ENCODE results near the gene HHIPL2.

HHIPL2 gene

DNA sequence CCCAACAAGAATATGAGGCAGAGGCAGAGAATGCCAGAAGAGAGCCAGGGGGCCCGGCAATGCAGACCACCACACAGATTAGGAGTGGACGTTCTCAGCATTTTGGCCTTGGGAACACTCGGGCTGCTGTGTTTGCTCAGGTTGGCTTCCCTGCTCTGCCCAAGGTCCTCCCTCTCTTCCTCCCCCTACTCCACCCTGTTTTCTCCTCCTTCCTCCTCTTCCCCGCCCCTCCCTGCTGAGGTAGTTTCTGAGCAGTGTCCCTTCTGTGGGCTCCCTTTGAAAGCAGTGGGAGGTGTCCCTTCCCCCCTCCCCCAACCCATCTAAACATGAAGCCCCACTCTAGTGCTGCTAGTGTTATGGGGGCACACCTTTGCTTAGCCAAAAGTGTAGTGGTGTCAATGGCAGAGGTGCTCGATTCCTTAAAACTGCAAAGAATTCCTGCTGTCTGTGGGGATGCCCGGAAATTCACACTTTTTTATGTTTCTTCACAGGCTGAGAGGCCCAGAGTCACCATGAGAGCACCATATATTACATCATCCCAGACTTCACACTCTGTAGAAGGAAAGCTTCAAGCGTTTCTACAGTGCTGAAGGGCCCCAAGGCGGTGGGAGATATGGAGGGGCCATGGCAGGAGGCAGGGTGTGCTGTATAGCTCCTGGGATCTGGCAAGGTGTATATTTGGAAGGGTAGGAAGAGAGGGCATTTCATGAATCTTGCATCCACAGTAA, at the start of gene HHIPL2:
TSS of gene HHIPL2 (minus strand) at position 161 of the 728 bp plus-strand sequence. CDS start at position 101, 60 bp downstream.
- no peak for DNase-seq

GRCh38 chr1:222596696-222597095, 48.8 kb upstream of the HHIPL2 start:
- DNase-seq, result no peak

DNA sequence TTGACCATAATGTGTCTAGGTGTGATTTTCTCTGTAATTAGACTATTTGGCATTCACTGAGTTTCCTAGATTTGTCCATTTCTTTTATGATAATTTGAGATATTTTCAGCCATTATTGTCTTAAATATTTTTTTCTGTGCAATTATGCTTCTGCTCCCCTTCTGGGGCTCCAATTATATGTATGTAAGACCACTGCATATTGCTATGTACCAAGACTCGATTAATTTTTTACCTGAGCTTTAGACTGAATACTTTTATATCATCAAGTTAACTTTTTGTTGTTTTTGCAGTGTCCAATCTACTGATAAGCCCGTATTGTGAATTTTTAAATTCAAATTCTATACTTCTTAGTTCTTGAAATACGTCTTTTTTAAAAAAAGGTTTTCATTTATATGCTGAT, 46.9 kb upstream of the HHIPL2 start:
- no peak for DNase-seq

GRCh38 chr1:222592171-222592570, 44.3 kb upstream of the HHIPL2 start:
- DNase-seq, result no peak

- DNase-seq, result peak; percentile 88
Observed at GRCh38 chr1:222589462-222590302, 41.8 kb upstream of the HHIPL2 start, which contains the start of gene TAF1A. TSS of gene TAF1A (minus strand) at chr1:222589933.

DNA sequence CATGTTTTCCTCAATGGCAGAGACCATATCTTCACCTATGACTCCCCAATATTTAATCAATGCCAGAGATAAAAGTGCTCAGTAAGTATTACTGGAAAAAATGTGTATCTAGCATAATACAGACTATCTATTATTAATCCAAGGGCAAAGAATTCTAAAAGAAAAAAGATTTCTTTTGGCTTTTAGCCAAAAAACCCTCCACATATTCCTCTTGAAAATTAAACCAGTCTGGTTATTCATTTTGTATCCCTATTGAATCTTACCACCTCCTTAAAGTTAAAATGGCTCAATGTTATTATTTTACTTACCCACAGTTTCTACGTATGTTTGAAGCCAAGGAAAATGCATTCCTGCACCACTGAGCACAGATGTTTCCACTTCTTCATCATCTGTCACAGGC, 40.2 kb upstream of the HHIPL2 start:
- no peak for DNase-seq

DNA sequence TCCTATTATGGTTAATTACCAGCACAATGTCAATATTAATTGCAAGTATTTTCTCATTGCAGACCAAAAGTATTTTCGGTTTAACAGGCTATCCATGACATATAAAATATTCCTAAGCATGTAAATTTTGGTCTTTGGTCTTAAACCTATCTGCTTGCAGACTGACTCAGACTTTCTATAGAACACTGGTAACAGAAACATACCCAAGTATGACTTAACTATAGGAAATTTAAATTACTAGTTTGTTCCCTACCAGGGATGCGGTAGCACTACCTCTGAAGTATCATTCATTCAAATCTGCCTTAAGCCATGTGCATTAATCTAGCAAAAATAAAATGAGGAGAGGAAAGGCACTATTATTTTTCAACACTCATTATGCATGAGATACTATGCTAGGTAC, 38.9 kb upstream of the HHIPL2 start:
- no peak for DNase-seq

DNA sequence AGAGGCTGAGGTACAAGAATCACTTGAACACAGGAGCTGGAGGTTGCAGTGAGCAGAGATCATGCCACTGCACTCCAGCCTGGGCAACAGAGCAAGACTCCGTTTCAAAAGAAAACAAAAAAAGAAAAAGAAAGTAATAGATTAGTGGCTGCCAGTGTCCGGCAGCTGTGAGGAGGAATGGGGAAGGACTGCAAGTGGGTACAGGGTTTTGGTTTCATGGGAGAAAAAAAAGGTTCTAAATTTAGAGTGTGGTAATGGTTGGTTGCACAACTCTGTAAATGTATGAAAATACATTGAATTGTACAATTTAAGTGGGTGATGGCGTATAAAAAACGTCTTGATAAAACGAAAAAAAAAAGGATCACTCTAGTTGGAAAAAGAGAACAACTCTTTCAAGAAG, 35.2 kb upstream of the HHIPL2 start:
- DNase-seq, result no peak

GRCh38 chr1:222582099-222582774, 34.3 kb upstream of the HHIPL2 start:
- DNase-seq, result no peak

DNA sequence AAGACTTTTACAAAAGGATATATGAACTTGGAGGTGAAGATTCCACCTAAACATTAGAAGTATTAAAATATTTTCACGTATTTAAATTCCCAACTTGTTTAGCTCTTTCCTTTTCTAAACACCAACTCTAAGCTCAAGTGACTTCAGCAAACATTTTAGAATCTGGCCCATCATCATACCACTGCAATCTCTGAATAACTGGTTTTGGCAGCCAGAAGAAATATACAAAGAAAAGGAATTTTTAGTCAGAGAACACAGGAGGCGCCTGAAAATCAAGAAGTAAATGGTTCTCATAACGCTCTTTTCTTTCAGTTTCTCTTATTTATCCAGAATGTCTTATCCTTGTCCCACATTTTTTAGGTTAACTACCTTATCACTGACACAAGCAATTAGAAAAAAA, 31.4 kb upstream of the HHIPL2 start:
- no peak for DNase-seq

DNA sequence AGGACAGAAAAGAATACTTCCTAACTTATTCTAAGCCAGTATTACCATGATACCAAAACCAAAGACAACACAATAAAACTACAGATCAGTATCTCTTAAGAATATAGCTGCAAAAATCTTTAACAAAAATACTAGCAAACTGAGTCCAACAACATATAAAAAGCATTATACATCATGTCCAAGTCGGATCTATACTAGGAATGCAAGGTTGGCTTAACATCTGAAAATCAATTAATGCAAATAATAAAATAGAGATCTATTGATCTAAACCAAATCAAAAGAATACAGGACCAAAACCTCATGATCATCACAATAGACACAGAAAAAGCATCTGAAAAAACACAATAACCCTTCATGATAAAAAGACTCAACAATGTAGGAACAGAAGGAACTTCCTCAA, 22.9 kb upstream of the HHIPL2 start:
- DNase-seq, result no peak

DNA sequence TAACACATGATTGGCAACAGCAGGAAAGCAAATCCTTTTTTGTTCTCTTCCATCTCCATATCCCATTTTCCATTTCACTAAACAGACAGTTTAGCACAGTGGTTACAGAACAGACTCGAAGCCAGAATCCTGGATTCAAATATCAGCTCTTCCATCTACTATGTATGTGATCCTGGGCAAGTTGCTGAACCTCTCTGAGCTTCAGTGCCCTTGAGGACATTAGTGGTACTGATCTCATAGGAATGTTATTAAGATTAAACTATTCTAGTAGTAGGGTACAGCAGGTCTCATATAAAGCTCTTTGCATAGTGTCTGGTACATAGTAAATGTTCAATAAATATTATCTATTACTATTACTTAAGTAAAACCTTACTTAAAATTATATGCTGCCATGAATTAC, 13.8 kb upstream of the HHIPL2 start:
- DNase-seq, result no peak

DNA sequence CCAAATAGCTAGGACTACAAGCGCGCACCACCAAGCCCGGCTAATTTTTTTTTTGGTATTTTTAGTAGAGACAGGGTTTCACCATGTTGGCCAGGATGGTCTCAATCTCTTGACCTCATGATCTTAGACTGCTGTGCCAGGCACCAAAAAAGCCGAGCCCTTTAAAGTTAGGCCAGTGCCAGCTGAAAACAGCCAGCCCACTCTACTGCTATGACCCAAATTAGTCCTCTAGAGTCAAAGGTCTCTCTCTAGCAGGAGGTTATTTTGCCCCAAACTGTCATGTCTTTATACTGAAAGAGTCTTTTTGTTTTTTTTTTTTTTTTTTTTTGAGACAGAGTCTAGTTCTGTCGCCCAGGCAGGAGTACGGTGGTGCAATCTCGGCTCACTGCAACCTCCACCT, 9.7 kb upstream of the HHIPL2 start:
- DNase-seq, result no peak

GRCh38 chr1:222557148-222557547, 9.2 kb upstream of the HHIPL2 start:
- no peak for DNase-seq

DNA sequence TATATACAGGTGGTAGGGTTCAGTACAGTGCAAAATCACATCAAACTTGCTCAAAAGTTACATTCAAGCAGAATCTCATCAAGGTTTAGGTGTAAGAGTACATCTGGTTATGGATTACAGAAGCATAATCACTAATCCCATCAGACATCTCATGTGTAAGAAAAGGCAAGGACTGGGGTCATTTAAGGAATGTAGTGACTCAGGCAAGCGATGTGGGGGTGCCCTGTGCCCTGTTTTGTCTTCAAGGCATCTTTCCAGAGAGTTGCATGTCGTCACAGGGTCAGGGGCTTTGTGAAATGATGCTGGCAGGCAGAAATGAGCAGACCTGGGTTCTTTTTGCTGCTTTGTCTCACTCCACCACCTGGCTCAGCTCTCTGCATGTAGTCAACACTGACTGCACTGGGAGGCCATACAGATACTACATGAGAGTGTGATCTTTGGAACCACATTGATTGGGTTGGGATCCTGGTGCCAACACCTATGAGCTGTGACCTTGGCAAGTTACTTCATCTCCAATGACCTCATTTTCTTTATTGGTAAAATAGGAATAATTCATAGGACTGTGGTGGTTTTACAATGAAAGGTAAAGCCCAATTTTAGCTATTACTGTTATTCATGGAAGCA, 8.2 kb upstream of the HHIPL2 start:
- no peak for DNase-seq

- DNase-seq, result no peak
Observed at GRCh38 chr1:222554177-222554576, 6.3 kb upstream of the HHIPL2 start.

- DNase-seq, result no peak
Observed at GRCh38 chr1:222552882-222553281, 5.0 kb upstream of the HHIPL2 start.

DNA sequence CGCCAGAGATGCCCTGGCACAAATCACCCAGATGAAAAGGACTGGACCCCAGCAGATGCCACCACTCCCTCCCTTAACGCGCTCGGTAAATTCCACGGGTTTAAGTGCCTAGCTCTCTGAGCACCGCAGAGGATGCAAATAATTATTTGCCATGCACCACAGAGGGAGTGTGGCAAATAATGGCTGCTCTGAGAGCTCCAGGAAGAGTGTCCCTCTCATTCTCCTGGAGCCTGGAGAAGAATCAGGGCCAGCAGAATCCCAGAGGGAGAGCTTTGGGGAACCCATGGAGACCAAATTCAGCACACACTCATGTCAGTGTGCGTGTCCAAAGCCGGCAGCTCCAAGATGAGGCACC, 667 bp downstream of the HHIPL2 start:
- no peak for DNase-seq

GRCh38 chr1:222546548-222547259, 1.2 kb downstream of the HHIPL2 start:
- no peak for DNase-seq

- no peak for DNase-seq
Observed at GRCh38 chr1:222546091-222546490, 1.8 kb downstream of the HHIPL2 start.

- no peak for DNase-seq
Observed at GRCh38 chr1:222543817-222544216, 4.1 kb downstream of the HHIPL2 start.

DNA sequence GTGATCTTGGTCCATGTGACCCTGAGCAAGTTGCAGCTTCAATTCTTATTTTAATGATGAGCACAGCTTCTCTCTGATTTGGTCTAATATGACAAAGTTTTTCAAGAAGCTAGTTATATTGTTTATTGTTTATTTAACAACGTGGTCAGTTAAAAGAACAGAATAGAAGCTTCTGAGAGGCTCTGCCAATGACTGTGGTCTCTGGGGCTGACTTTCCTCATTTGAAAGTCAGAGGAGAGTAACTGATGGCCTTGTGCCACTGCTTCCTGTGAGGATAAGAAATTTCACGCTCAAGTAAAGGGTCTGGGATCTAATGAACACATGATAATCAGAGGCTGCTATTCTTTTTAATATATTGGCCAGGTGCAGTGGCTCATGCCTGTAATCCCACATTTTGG, 7.3 kb downstream of the HHIPL2 start:
- DNase-seq, result no peak

Data from NCI-H2171 (cell line).